GM10266 (cell line): ENCODE results near the gene OR10G6.

Source experiments
- DNase-seq: peaks from one replicate; pipeline ENCODE4 v3.0.0; 2012; ENCODE audit errors: extremely low spot score
- TF ChIP-seq, protein P1 (sequence below): IDR thresholded peaks from 2 replicates; pipeline ENCODE4 v1.5.1; 2012; ENCODE audit warnings: mild to moderate bottlenecking, low read depth; ENCODE audit not compliant: control insufficient read depth, insufficient read depth; ENCODE audit errors: missing control alignments

Gene OR10G6

DNA sequence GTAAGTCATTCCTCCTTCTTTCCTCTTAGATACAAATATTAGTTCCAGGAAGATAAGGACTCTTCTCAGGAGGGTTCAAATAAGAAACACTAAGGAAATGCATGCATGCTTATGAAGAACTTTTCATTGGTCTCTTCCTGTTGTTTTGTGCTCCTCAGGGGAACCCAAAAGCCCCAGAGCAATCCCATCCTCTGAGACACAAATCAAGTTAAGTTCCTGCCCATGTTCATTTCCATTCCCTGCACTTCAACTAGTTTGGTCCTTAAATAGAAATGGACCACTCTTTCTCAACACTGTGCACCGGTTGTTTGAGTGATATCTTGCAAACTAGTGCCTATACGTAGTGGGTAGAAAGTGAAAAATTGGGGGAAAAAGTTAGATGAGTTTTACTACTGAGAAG lies 17.7 kb upstream of the OR10G6 start, which contains the start of gene OR10G4:
OR10G4 (plus strand) TSS at position 301 of the 400 bp plus-strand sequence. CDS start 2,578 bp downstream, outside the sequence.
- TF ChIP-seq, protein P1, sequence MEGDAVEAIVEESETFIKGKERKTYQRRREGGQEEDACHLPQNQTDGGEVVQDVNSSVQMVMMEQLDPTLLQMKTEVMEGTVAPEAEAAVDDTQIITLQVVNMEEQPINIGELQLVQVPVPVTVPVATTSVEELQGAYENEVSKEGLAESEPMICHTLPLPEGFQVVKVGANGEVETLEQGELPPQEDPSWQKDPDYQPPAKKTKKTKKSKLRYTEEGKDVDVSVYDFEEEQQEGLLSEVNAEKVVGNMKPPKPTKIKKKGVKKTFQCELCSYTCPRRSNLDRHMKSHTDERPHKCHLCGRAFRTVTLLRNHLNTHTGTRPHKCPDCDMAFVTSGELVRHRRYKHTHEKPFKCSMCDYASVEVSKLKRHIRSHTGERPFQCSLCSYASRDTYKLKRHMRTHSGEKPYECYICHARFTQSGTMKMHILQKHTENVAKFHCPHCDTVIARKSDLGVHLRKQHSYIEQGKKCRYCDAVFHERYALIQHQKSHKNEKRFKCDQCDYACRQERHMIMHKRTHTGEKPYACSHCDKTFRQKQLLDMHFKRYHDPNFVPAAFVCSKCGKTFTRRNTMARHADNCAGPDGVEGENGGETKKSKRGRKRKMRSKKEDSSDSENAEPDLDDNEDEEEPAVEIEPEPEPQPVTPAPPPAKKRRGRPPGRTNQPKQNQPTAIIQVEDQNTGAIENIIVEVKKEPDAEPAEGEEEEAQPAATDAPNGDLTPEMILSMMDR, result no peak
- no peak for DNase-seq

DNA sequence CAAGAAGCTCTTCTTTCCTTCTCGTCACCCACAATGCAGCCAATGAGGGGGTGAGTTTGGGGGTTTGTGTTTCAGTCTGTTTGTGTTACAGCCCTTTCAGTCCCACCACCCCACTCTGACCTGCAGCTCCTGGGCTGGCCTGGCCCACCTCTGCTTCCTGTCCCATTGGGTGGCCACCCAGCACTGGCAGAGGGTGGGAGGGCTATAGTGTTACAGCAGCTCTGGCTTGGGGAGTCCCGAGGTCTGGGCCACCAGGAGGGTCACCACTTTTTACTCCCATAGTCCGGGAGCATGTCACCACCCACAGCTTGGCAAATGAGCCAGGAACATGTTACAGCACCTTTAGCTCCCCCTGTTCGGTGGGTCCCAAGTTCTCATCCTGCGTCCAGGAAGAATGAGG lies 15.7 kb downstream of the OR10G6 start:
- TF ChIP-seq, protein P1, result no peak
- DNase-seq, result no peak

DNA sequence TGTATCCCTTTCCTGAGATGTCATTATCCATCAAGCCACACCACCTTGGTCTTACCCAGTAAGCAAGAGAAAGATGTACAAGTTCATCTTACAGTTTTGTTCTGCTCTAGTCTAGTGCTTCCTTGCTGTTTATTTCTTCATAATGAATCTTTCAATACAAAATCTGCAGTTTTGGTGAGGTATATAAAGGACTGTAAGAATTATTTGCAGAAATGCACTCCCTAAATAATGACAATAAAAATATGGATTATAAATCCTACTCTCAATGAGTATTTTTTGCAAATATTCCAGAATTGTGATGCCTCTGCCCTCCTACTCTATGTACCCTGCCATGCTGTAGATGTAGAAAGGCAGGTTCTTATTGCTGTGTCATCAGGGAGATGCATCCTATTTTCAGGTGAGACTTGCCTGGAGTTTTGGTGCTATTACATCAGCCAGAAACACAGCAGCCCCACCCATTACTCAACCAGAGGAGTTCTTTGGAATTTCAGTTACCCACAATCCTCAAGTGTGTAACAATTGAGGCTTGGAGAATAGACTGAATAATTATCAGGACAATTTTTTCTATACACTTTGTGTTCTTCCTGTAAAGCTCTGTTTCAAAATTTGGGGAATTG lies 17.1 kb downstream of the OR10G6 start, which contains the start of gene OR10S1:
OR10S1 (minus strand) TSS at position 51 of the 617 bp plus-strand sequence. CDS start 117 bp downstream, outside the sequence.
- TF ChIP-seq, protein P1, result no peak
- no peak for DNase-seq

DNA sequence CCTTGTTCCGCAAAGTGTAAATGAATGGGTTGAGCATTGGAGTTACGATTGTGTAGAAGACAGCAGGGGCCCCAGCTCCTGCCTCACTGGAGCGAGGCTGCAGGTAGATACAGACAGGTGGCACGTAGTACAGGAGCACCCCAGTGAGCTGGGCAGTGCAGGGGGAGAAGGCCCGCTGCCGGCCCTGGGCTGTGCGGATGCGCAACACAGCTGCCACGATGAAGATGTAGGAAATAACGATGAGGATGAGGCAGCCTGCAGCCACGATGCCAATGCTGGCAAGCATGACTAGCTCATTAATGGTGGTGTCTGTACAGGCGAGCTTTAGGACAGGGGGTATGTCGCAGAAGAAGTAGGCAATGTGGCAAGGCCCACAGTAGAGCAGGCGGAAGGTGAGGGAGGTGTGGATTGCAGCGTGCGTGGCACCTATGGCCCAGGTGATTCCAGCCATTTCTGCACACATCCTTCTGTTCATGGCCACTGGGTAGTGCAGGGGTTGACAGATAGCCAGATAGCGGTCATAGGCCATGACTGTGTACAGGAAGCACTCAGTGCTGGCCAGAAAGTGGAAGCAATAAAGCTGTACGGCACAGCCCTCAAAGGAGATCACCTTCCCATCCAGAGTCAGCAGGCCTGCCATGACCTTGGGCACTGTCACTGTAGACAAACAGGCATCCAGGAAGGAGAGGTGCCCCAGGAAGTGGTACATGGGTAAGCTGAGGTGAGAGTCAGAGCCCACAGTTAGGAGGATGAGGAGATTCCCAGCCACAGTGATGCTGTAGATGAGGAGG lies 18.0 kb downstream of the OR10G6 start:
- TF ChIP-seq, protein P1, result no peak
- DNase-seq, result no peak

DNA sequence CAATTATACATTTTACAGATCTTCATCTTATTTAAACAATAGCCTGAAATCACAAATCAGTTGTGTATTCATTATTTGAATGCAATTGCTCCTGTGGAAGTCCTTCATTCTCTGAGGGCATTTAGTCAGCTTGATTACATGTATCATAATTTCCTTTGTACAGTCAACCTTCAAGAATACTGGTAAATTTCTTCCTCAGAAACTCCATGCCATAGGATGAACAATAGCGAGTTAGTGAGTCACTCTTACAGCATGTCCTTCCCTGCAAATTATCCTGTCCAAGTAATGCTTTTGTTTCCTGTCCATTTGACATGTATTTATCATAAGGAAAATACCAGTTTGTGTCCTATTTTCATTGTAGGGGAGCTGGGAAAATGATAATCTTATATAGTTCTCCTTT lies 21.1 kb downstream of the OR10G6 start:
- no peak for DNase-seq
- TF ChIP-seq, protein P1, result no peak

DNA sequence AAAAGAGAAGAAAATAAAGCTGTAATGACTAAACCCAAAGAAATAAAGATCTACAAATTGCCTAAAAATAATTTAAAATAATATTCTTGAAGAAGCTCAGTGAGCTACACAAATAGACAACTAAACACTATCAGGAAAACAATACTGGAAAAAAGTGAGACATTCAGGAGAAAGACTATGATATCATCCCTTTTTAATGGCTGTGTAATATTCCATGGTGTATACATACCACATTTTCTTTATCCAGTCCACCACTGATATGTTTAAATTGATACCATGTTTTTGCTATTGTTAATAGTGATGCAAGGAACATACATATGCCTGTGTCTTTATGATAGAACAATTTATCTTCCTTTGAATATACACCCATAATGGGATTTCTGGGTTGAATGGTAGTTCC lies 38.2 kb downstream of the OR10G6 start:
- no peak for DNase-seq
- TF ChIP-seq, protein P1, result no peak

DNA sequence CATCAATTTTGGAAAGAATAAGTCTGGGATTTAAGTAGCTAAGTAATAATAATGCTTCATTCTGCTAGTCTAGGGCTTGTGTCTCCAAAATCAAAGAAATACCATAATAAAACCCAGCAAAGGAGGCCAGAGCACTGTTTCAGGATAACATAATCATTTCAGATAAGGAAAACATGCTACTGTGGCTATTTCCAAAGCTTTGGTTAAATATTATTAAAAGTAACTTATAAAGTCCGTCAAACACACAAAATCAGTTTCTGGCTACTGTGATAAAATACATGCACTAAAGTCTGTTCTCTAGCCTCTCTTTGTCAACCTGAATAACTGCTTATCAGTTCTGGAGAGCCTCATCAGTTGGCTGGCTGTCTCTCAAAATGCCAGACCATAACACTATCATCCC lies 49.8 kb downstream of the OR10G6 start:
- TF ChIP-seq, protein P1, result no peak
- no peak for DNase-seq
